ENCODE measurements around the gene USP43.
"Not testable (repeated sequence)": the region's sequence is repeated elsewhere in the genome, so short reads cannot be mapped to it uniquely, and the experiment has no call there.

The USP43 gene

GRCh38 chr17:9661027-9661426 lies 15.7 kb downstream of the USP43 start:
- no peak for DNase-seq

- not testable (repeated sequence) for DNase-seq
Measured at GRCh38 chr17:9663511-9663910, 18.2 kb downstream of the USP43 start.

- DNase-seq, result no peak
Measured at GRCh38 chr17:9666461-9667050, 21.2 kb downstream of the USP43 start.

- no peak for DNase-seq
Measured at GRCh38 chr17:9668517-9668916, 23.2 kb downstream of the USP43 start.

GRCh38 chr17:9669551-9670008 lies 24.3 kb downstream of the USP43 start:
- DNase-seq, result no peak

- DNase-seq, result no peak
Measured at GRCh38 chr17:9670596-9670995, 25.3 kb downstream of the USP43 start.

- DNase-seq, result no peak
Measured at GRCh38 chr17:9671559-9671958, 26.2 kb downstream of the USP43 start.

- DNase-seq, result no peak
Measured at GRCh38 chr17:9672266-9672665, 26.9 kb downstream of the USP43 start.

- DNase-seq, result no peak
Measured at GRCh38 chr17:9672691-9673090, 27.4 kb downstream of the USP43 start.

GRCh38 chr17:9676084-9676483 lies 30.8 kb downstream of the USP43 start:
- DNase-seq, result no peak

- DNase-seq, result no peak
Measured at GRCh38 chr17:9676820-9677310, 31.5 kb downstream of the USP43 start.

GRCh38 chr17:9677411-9677810 lies 32.1 kb downstream of the USP43 start:
- DNase-seq, result no peak

- no peak for DNase-seq
Measured at GRCh38 chr17:9677896-9678295, 32.6 kb downstream of the USP43 start.

- DNase-seq, result no peak
Measured at GRCh38 chr17:9684955-9685621, 39.8 kb downstream of the USP43 start.

- no peak for DNase-seq
Measured at GRCh38 chr17:9693755-9694154, 48.4 kb downstream of the USP43 start.

GRCh38 chr17:9696279-9697044 lies 51.1 kb downstream of the USP43 start:
- DNase-seq, result no peak

GRCh38 chr17:9700136-9700535 lies 54.8 kb downstream of the USP43 start:
- DNase-seq, result no peak

GRCh38 chr17:9700754-9701476 lies 55.6 kb downstream of the USP43 start:
- DNase-seq, result no peak

GRCh38 chr17:9702482-9702881 lies 57.2 kb downstream of the USP43 start:
- no peak for DNase-seq

GRCh38 chr17:9702914-9703780 lies 57.8 kb downstream of the USP43 start:
- no peak for DNase-seq

- DNase-seq, result no peak
Measured at GRCh38 chr17:9703781-9704082, 58.4 kb downstream of the USP43 start.

- DNase-seq, result no peak
Measured at GRCh38 chr17:9705745-9706144, 60.4 kb downstream of the USP43 start.
